DND-41 (cell line): ENCODE data around the gene PSMB11.
"Not testable (repeated sequence)": the region's sequence is repeated elsewhere in the genome, so short reads cannot be mapped to it uniquely, and the experiment has no call there.

Source experiments
- ATAC-seq: fragments of 200-7000 bp; cut with Tn5 transposase; 3 replicates; pipeline ENCODE4 v1.9.1; 2021; ENCODE audit warnings: low read depth; ENCODE audit not compliant: insufficient read depth
- DNase-seq: peaks from one replicate; pipeline ENCODE4 v3.0.0-alpha.2; 2020
- H2AFZ ChIP-seq: 2 replicates; pipeline ENCODE4 v1.6.0; 2012; ENCODE audit warnings: low read depth, low read length
- H3K27ac ChIP-seq: 2 replicates; pipeline ENCODE4 v1.5.1; 2012; ENCODE audit warnings: low read length, inconsistent platforms
- H3K27me3 ChIP-seq: fragments of 200-600 bp; sonication (generic); 2 replicates; pipeline ENCODE4 v1.6.0; 2012; ENCODE audit warnings: low read length, mild to moderate bottlenecking, inconsistent platforms; ENCODE audit not compliant: insufficient read depth, poor library complexity
- H3K36me3 ChIP-seq: 2 replicates; pipeline ENCODE4 v1.5.1; 2012; ENCODE audit warnings: low read length, inconsistent platforms; ENCODE audit not compliant: insufficient read depth
- H3K4me1 ChIP-seq: 2 replicates; pipeline ENCODE4 v1.5.1; 2012; ENCODE audit warnings: mild to moderate bottlenecking, low read length; ENCODE audit not compliant: insufficient read depth
- H3K4me2 ChIP-seq: 2 replicates; pipeline ENCODE4 v1.6.0; 2012; ENCODE audit warnings: mild to moderate bottlenecking, moderate library complexity, low read length, inconsistent platforms; ENCODE audit not compliant: insufficient read depth
- H3K4me3 ChIP-seq, 2 experiments: fragments of 200-600 bp in 1 of 2; shearing (Covaris generic) in 1 of 2; 2 replicates each; pipeline ENCODE4 v1.5.1; 2012 to 2016; ENCODE audit warnings: inconsistent platforms in 2 of 2, low read length in 2 of 2, mild to moderate bottlenecking in 2 of 2, low read depth in 1 of 2, moderate library complexity in 1 of 2
- H3K79me2 ChIP-seq: 2 replicates; pipeline ENCODE4 v1.6.0; 2012; ENCODE audit warnings: low read length, inconsistent platforms; ENCODE audit not compliant: insufficient read depth
- H3K9ac ChIP-seq: 2 replicates; pipeline ENCODE4 v1.6.0; 2012; ENCODE audit warnings: low read depth, mild to moderate bottlenecking, inconsistent platforms, low read length, moderate library complexity
- H3K9me3 ChIP-seq: 2 replicates; pipeline ENCODE4 v1.5.1; 2012; ENCODE audit warnings: low read length, moderate library complexity, mild to moderate bottlenecking, inconsistent platforms; ENCODE audit not compliant: insufficient read depth, severe bottlenecking
- H4K20me1 ChIP-seq: 2 replicates; pipeline ENCODE4 v1.6.0; 2012; ENCODE audit warnings: low read length; ENCODE audit not compliant: insufficient read depth
- EZH2 ChIP-seq: IDR thresholded peaks from 3 replicates; pipeline ENCODE4 v1.6.1; 2012; ENCODE audit warnings: borderline replicate concordance, low read depth, mild to moderate bottlenecking, moderate library complexity, low read length, inconsistent platforms; ENCODE audit not compliant: severe bottlenecking
- TF ChIP-seq, protein P1 (sequence below): IDR thresholded peaks from 2 replicates; pipeline ENCODE4 v1.5.1; 2012; ENCODE audit warnings: borderline replicate concordance, low read length, moderate library complexity, mild to moderate bottlenecking; ENCODE audit not compliant: poor library complexity, severe bottlenecking; ENCODE audit errors: extremely low read depth

The PSMB11 gene

GRCh38 chr14:22998329-22999012, 43.5 kb upstream of the PSMB11 start:
- no peak for ATAC-seq
- no peak overlapping the region for H3K9ac ChIP-seq
- no peak for DNase-seq
- H4K20me1 ChIP-seq = no peaks in the 10 kb centered on the region
- H2AFZ ChIP-seq = no peak overlapping the region
- no peaks in the 10 kb centered on the region for H3K27me3 ChIP-seq
- no peaks in the 10 kb centered on the region for H3K4me1 ChIP-seq
- TF ChIP-seq, protein P1, sequence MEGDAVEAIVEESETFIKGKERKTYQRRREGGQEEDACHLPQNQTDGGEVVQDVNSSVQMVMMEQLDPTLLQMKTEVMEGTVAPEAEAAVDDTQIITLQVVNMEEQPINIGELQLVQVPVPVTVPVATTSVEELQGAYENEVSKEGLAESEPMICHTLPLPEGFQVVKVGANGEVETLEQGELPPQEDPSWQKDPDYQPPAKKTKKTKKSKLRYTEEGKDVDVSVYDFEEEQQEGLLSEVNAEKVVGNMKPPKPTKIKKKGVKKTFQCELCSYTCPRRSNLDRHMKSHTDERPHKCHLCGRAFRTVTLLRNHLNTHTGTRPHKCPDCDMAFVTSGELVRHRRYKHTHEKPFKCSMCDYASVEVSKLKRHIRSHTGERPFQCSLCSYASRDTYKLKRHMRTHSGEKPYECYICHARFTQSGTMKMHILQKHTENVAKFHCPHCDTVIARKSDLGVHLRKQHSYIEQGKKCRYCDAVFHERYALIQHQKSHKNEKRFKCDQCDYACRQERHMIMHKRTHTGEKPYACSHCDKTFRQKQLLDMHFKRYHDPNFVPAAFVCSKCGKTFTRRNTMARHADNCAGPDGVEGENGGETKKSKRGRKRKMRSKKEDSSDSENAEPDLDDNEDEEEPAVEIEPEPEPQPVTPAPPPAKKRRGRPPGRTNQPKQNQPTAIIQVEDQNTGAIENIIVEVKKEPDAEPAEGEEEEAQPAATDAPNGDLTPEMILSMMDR = no peak
- TF ChIP-seq EZH2 = no peak
- H3K79me2 ChIP-seq = no peaks in the 10 kb centered on the region
- H3K4me3 ChIP-seq = no peak overlapping the region
- H3K27ac ChIP-seq = no peak overlapping the region
- H3K9me3 ChIP-seq = no peaks in the 10 kb centered on the region
- H3K36me3 ChIP-seq = peaks cover 8% of the 10 kb centered on the region
- H3K4me2 ChIP-seq = no peak overlapping the region

GRCh38 chr14:23000860-23001259, 41.2 kb upstream of the PSMB11 start:
- peaks cover 4% of the 10 kb centered on the region for H3K4me1 ChIP-seq
- H3K27me3 ChIP-seq = no peaks in the 10 kb centered on the region
- no peak overlapping the region for H3K27ac ChIP-seq
- no peaks in the 10 kb centered on the region for H3K9me3 ChIP-seq
- H4K20me1 ChIP-seq = no peaks in the 10 kb centered on the region
- TF ChIP-seq EZH2 = no peak
- TF ChIP-seq, protein P1 = no peak
- peaks cover 5% of the 10 kb centered on the region for H3K36me3 ChIP-seq
- peaks cover under 1% of the 10 kb centered on the region; the same call in 1 of the 2 replicates for H3K79me2 ChIP-seq
- no peak overlapping the region for H2AFZ ChIP-seq
- H3K9ac ChIP-seq = no peak overlapping the region
- ATAC-seq (no peak), DNase-seq (no peak)
- no peak overlapping the region for H3K4me2 ChIP-seq
- H3K4me3 ChIP-seq = no peak overlapping the region

DNA sequence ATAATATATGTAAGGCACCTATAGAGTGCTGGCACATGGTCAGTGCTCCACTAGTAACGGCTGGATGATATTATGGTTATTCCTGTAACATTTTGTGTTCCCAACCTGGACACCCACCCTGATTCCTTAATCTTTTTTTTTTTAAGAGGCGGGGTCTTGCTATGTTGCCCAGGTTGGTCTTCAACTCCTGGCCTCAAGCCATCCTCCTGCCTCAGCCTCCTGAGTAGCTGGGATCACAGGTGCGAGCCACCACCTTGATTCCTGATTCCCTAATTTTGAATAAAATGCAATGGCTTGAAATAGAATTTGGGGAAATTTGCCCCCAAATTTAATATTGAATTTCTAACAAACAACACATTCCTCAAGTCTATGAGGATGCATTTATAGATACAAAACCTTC, 39.4 kb upstream of the PSMB11 start:
- H3K9ac ChIP-seq = no peak overlapping the region
- DNase-seq (no peak), ATAC-seq (no peak)
- H3K4me1 ChIP-seq = peaks cover 16% of the 10 kb centered on the region
- no peak overlapping the region for H3K27ac ChIP-seq
- H3K36me3 ChIP-seq = peaks cover 3% of the 10 kb centered on the region
- H3K79me2 ChIP-seq = peaks cover 13% of the 10 kb centered on the region
- H3K4me2 ChIP-seq = no peak overlapping the region
- no peaks in the 10 kb centered on the region for H3K9me3 ChIP-seq
- H3K27me3 ChIP-seq = no peaks in the 10 kb centered on the region
- no peaks in the 10 kb centered on the region for H4K20me1 ChIP-seq
- no peak overlapping the region for H2AFZ ChIP-seq
- TF ChIP-seq, protein P1 = no peak
- no peak for TF ChIP-seq EZH2
- no peak overlapping the region for H3K4me3 ChIP-seq

DNA sequence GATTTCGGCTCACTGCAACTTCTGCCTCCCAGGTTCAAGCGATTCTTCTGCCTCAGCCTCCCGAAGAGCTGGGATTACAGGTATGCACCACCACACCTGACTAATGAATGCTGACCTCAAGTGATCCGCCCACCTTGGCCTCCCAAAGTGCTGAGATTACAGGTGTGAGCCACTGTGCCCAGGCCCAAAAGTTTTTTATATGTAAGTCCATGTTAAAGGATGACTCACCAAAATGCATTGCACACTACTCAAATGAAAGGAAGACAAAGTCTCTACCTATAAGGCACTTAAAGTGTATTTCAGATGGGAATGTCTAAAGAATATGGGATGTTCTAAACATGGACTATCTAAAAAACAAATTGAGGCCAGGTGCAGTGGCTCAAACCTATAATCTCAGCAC, 37.7 kb upstream of the PSMB11 start:
- not testable (repeated sequence) for H3K27ac ChIP-seq, H2AFZ ChIP-seq, H3K9ac ChIP-seq, ATAC-seq, H3K27me3 ChIP-seq, H3K9me3 ChIP-seq, DNase-seq, H4K20me1 ChIP-seq, H3K36me3 ChIP-seq, H3K4me3 ChIP-seq, H3K4me2 ChIP-seq
- peaks cover 33% of the 10 kb centered on the region for H3K4me1 ChIP-seq
- peaks cover 25% of the 10 kb centered on the region for H3K79me2 ChIP-seq
